NCI-H2081 treated with DMSO at 0.1 percent for 48 hours (cell line): Measurements from ENCODE around the gene MAPK1IP1L.

Source experiments
- DNase-seq: peaks from one replicate; lab custom pipeline; 2025; lab: John Stamatoyannopoulos, UW

Gene MAPK1IP1L

DNA sequence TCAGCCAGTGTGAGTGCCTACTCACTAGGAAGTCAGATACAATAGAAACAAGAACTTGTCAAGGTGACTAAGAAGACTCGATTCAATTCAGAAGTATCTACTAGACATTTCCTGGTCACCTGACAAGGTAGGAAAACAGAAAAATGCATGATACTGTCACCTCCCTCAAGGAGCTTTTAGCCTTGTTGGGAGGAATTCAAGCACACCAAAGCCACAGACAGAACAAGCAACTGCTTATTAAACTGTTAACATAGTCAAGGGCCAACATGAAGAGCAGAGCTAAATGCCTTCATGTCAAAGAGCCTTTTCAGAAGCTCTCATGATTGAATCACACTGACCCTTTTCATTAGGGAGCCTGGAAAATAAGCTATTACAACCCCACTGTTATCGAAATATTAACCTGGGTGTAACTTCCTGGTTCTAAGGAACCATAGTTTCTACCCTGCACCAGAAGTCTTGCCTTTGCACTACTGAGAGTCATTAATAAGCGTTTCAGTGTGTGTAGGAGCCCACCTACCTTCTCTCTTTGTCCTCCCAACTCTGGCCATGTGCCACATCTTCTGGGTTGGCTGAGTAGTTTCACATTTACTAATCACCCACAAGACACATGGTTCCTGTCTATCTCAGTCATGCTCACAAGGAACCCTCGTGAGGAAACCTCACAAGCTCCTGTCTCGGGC is 46.6 kb downstream of the MAPK1IP1L start:
- no peak for DNase-seq

GRCh38 chr14:55098561-55098898 is 47.1 kb downstream of the MAPK1IP1L start:
- no peak for DNase-seq

- DNase-seq = no peak
Measured at GRCh38 chr14:55099756-55100155, 48.3 kb downstream of the MAPK1IP1L start.

DNA sequence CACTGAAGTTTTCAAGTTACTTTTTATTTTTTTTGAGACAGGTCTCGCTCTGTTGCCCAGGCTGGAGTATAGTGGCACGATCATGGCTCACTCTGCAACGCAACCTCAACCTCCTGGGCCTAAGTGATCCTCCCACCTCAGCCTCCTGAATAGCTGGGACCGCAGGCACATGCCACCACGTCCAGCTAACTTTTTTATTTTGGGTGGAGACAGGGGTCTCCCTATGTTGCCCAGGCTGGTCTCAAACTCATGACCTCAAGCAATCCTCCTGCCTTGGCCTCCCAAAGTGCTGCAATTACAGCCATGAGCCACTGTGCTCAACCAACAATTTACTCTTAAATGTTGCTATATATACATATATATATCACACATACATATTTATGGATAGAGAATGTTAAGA is 50.3 kb downstream of the MAPK1IP1L start:
- DNase-seq = no peak

- peak; percentile 90 for DNase-seq
Measured at GRCh38 chr14:55102141-55102621, 50.7 kb downstream of the MAPK1IP1L start.

GRCh38 chr14:55103005-55103640 is 51.7 kb downstream of the MAPK1IP1L start:
- no peak for DNase-seq

DNA sequence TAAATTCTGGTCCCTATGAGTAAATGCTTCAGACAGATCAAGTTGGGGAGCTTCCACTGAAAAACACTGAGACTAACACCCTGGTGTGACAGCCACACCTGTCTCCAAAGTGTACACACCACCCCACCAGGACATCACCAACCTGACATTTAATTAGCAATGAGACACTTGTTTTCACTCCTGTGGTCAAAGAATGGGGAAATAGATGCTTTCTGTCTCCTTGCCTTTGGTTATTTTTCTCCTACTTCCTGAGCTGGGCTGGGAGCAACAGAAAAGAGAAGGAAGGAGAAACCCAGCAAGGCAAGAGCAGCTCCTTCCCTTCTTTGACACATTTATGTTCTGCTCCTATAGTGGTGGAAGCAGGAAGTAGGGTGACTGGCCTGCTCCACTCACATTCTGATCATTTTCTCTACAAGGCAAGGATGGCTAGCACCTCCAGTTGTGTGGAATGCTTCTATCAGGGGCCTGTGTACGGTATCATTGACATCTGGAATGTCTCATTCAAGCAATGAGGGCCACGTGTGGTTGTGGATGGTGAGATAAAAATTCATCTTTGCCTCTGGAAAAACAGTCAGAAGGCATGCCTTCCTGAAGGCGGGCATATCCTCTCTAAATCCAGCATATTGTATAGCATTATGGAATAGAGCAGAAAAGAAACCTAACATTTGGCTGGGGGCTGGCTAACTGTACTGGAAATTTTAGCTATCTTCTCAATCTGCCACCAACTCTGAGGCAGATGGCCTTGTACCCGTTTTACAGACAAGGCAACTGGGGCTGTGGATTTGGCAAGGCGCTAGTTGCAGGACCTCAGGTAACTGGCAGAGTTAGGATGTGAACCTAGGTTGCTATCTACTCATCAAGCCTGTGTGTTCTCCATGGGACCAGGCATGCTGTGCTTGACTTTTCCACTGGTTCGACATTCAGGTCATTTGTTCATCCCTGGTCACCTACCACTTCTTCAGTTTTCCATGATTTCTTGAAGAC is 52.8 kb downstream of the MAPK1IP1L start:
- DNase-seq = no peak

DNA sequence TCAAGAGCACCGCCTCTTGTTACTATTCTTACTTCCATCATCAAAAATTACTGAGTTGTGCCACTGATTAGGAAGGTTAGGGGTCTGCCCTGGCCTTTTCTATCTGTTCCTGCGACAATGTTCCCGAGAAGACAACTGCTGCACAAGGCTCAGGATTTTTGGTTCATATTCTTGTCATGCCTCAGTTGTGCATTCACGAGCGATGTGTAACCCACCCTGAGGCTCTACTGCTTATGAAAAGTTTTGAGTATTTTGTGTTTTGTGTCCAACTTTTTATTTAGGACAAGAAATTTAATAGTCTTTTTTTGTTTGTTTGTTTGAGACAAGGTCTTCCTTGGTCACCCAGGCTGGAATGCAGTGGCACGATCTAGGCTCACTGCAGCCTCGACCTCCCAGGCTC is 54.5 kb downstream of the MAPK1IP1L start:
- DNase-seq = no peak

DNA sequence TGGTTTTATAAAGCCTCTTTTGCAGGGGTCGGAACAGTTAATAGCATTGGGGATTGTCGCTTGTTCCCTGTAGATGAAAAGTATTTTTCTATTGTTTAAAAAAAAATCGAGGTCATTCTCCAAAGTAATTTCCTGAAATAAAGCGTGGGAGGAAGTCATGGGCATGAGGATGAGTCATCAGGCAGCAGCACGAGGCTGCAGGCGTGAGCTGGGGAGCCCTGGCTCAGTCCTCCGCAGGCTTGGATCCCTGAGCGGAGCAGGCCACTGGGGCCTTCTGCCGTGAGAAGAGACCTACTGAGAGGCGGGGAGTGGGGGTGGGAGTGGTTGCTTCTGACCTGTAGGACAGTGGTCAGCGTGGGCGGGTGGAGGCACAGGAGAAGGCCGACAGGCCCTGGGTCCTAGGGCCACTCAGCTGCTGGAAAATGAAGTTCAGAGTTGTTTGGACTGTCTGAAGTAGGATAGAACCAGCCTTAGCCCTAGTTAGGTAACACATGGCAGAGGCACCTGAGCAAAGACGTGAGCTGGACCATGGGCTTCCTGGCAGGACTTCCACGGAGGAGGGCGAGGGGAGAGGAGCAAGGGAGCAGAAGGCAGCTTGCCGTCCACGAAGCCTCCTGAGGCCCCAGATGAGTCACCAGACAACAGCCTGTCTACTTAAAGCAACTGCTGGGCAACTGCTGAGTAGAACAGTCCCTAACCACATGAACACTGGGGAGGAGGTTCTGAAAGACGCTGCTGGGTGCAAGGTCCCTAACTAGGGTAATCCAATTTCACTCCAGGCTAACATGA is 56.5 kb downstream of the MAPK1IP1L start:
- DNase-seq = no peak

DNA sequence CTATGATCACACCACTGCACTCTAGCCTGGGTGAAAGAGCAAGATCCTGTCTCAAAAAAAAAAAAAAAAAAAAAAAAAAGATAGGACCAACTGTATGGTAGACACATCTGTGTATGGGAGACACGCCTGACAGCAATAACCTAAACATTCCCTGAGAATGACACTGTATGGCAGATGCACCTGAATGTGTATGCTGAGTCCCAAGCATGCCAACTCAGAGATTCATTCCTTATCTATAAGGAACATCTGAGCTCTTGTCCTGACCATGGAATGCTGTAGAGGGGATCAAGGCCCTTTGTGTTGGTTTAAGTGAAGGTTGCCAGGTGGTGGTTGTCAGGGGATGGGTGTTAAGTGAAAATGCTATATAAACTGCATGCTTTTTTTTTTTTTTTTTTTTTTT is 58.4 kb downstream of the MAPK1IP1L start:
- DNase-seq = no peak

DNA sequence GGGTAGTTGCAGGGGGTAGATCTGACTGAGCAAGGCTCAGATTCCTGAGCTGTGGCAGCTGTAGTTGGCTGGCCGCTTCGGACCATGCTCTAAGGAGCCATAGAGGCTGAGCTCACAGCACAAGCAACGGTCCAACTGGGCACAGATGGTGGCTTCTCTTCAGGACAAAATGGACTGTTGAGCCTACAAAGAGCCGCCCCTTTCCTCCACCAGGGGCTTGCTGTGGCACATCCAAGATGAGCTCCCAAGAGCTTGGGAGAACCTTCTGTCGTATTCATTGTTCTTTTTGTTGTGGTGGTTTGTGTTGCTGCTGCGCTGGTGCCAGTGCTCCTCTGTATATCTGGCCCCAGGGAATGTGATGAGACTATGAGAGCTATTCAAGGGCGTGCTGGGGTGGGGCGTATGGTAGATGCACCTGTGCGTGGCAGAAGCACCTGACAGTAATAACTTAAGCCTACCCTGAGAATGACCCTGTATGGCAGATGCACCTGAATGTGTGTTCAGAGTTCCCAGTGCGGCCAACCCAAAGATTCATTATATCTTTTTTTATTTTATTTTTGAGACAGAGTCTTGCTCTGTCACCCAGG is 59.8 kb downstream of the MAPK1IP1L start:
- DNase-seq = no peak

DNA sequence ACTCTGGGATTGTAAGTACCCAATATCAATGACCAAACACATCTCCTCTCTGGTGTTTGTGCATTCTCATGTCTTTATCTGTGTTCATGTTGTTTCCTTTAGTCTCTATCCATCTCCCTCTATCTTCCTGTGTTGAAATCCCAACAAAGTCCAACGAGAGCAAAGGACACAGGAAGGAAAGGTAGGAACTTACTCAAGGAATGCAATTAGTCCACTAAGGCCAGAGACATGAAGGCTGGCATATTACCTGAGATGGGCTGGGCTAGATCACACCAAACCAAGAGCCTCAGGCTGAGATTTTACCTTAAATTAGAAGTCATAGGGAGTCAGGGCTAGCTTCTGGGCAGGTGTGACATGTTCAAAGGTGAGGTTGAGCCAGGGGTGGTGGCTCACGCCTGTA is 63.3 kb downstream of the MAPK1IP1L start:
- DNase-seq = no peak

DNA sequence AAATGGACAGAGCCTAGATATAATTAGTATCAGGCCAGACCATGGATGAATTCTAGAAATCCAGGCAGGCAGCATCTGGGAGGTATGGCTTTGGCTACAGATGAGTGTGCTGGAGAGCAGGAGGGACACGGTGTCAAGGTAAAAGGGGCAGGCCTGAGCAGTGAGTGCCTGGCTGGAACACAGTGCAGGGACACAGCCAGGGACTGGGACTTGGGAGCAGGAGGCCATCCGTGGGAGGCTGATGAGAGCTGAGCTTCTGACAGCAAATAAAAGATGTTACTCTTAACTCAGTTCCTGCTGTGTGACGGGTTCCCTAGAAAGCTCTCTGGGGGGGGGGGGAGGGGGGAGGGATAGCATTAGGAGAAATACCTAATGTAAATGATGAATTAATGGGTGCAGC is 64.0 kb downstream of the MAPK1IP1L start:
- no peak for DNase-seq

GRCh38 chr14:55115861-55116245 is 64.4 kb downstream of the MAPK1IP1L start:
- no peak for DNase-seq

DNA sequence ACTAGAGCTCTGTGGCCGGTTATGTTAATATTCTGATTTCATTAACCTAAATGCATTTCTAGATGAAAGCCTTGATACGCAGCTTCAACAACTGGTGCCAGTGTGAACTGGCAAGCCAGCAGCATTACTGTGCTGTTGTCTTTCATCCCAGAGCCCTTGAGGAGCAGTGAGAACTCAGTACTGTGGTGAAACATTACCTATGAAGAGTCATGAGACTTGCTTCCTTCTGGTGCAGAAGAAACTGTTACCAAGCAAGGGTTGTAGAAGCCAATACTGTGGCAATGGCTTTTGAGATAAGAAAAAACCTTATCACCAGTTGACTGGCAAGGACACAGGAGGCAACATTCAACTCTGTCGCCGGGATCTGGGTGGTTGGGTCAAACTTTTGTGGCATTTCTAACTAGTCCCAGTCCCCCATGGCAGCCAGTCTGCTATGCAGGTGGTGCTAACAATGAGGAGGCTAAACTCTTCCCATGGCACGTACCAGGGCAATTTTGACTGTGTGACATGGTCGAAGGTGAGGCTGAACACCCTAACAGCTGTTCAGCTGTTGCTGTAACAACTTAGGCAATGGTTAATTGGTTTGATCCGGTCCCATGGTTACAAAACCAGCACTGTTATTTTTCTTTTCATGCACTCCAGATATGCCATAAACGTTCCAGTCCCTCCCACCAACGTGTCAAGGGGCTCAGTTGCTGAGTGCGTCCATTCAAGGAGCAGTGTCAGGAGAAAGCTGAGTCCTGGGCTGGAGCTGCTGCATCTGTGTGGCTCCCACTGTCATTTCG is 65.0 kb downstream of the MAPK1IP1L start:
- DNase-seq = no peak

- DNase-seq = no peak
Measured at GRCh38 chr14:55117803-55118441, 66.5 kb downstream of the MAPK1IP1L start.

GRCh38 chr14:55118761-55119160 is 67.3 kb downstream of the MAPK1IP1L start:
- DNase-seq = no peak
